ENCODE data around the gene CABCOCO1. TPM values are rescaled to one million over a fixed set of nuclear protein-coding genes. Genes with fewer than 3 reads are reported as not detected.

The CABCOCO1 gene
- total RNA-seq, 2 donors from 2014 or later: 1.0 to 1.1 TPM

DNA sequence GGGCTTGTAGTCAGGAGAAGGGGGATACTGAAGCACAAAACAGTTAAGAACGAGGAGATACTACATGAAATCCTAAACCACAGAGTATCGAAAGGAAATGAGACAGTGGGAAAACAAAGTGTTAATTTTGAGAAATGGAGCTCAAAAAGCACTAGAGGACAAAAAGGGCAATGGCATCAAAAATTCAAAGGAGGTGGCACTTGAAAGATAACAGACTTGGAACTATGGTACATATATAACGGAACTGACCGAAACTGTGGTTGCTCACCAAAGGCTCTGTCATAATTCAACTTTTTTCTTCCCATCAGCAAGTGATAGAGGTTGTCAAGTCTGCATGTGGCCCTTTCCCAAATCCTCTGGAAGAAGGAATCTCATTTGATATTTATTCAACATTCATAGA, 97.0 kb downstream of the CABCOCO1 start:
- Histone ChIP-seq H3K4me1 (ENCODE audit: control insufficient read depth, insufficient read depth, low read length) (no peaks in the 10 kb centered on the region), H3K27ac (ENCODE audit: low read depth, low read length) (no peak overlapping the region), H3K4me3 (ENCODE audit: low read length) (no peak overlapping the region), H3K36me3 (ENCODE audit: control insufficient read depth, insufficient read depth, low read length) (no peaks in the 10 kb centered on the region), H3K9me3 (ENCODE audit: control insufficient read depth, low read length) (no peaks in the 10 kb centered on the region), H3K9ac (ENCODE audit: extremely low read depth, low read length, poor library complexity, severe bottlenecking) (no peak overlapping the region), H3K27me3 (ENCODE audit: control insufficient read depth, insufficient read depth, low read length, poor library complexity, severe bottlenecking) (no peaks in the 10 kb centered on the region)
- DNase-seq: no peak
- peaks cover 13% of the 10 kb centered on the region for H3K4me1 Mint-ChIP-seq
- H3K4me3 Mint-ChIP-seq: no peak overlapping the region
- TF ChIP-seq, protein P1, sequence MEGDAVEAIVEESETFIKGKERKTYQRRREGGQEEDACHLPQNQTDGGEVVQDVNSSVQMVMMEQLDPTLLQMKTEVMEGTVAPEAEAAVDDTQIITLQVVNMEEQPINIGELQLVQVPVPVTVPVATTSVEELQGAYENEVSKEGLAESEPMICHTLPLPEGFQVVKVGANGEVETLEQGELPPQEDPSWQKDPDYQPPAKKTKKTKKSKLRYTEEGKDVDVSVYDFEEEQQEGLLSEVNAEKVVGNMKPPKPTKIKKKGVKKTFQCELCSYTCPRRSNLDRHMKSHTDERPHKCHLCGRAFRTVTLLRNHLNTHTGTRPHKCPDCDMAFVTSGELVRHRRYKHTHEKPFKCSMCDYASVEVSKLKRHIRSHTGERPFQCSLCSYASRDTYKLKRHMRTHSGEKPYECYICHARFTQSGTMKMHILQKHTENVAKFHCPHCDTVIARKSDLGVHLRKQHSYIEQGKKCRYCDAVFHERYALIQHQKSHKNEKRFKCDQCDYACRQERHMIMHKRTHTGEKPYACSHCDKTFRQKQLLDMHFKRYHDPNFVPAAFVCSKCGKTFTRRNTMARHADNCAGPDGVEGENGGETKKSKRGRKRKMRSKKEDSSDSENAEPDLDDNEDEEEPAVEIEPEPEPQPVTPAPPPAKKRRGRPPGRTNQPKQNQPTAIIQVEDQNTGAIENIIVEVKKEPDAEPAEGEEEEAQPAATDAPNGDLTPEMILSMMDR (conservative IDR thresholded peaks at IDR 0.05): no peak
- no peaks in the 10 kb centered on the region for H3K36me3 Mint-ChIP-seq (ENCODE audit: low read depth)
- H3K27me3 Mint-ChIP-seq (ENCODE audit: insufficient read depth): no peaks in the 10 kb centered on the region
- H3K9me3 Mint-ChIP-seq: no peaks in the 10 kb centered on the region
- no peak overlapping the region for H3K27ac Mint-ChIP-seq
- 91 to 93% methylated on average over 4 of the region's 4 CpGs for WGBS, 2 experiments (ENCODE audit: insufficient coverage in 1 of 2, insufficient read length in 1 of 2)

DNA sequence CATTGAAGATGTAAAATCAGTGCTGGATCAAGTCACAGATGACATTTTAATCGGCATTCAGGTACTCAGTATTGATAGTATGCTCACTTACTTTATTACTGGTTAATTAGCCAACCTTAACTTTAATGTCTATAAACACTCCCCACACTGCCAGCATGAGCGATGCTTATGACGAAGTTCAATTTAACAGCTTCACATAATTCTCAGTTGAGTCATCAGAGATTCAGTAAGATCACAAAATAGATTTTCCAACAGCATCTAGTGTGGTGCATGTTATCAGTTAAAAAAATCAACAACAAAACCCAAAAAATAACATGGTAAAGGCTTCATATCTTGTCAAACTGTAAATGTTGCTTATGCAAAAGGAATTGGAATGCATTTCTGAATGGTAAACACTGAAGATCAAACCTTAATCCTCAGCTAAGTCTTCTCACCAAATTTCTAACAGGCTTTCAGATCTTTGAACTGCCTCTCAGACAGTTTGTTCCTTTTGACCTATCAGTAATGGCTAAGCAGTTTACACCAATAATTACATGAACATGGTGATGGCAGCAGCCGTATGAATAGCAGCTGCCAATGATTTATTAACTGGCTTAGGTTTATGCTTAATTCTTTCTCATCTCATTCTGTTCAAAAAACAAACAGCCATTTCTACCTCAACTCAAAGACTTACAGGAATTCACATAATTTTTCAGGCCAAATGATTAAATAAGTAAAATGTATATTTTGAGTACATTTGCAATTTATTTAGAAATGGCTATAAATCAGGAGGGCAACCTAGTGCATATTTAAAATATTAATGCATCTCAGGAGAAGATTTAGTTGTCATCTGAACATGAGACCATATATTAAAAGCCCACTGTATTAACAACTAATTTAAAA, 98.5 kb downstream of the CABCOCO1 start:
- TF ChIP-seq, protein P1 (conservative IDR thresholded peaks at IDR 0.05): no peak
- no peak overlapping the region for H3K4me3 Mint-ChIP-seq
- Histone ChIP-seq H3K27me3 (ENCODE audit: control insufficient read depth, insufficient read depth, low read length, poor library complexity, severe bottlenecking) (no peaks in the 10 kb centered on the region), H3K4me1 (ENCODE audit: control insufficient read depth, insufficient read depth, low read length) (no peaks in the 10 kb centered on the region), H3K9me3 (ENCODE audit: control insufficient read depth, low read length) (no peaks in the 10 kb centered on the region), H3K27ac (ENCODE audit: low read depth, low read length) (no peak overlapping the region), H3K4me3 (ENCODE audit: low read length) (no peak overlapping the region), H3K9ac (ENCODE audit: extremely low read depth, low read length, poor library complexity, severe bottlenecking) (no peak overlapping the region), H3K36me3 (ENCODE audit: control insufficient read depth, insufficient read depth, low read length) (no peaks in the 10 kb centered on the region)
- no peaks in the 10 kb centered on the region for H3K36me3 Mint-ChIP-seq (ENCODE audit: low read depth)
- H3K9me3 Mint-ChIP-seq: no peaks in the 10 kb centered on the region
- H3K27ac Mint-ChIP-seq: no peak overlapping the region
- 89 to 95% methylated on average over 4 of the region's 4 CpGs for WGBS, 2 experiments (ENCODE audit: insufficient coverage in 1 of 2, insufficient read length in 1 of 2)
- no peaks in the 10 kb centered on the region for H3K27me3 Mint-ChIP-seq (ENCODE audit: insufficient read depth)
- DNase-seq: no peak
- peaks cover 6% of the 10 kb centered on the region for H3K4me1 Mint-ChIP-seq

DNA sequence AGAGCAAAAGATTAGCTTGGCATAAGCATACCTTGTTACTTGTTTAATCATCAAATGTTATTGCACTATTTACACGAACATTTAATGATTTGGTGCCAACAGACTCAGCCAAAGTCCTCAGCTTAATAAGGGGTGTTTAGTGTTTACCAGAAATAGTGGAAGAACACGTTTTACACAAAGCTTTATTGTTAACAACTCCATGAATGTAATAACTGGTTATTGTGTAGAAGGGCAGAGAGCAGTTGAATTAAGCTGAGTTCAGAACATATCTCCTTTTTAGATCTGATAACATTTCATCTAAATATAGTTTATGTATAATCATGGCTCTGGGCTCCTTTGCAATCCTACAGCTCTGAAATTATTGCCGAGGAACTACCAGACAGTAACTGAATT, 99.1 kb downstream of the CABCOCO1 start:
- H3K27ac Mint-ChIP-seq: no peak overlapping the region
- Histone ChIP-seq H3K27ac (ENCODE audit: low read depth, low read length) (no peak overlapping the region), H3K9ac (ENCODE audit: extremely low read depth, low read length, poor library complexity, severe bottlenecking) (no peak overlapping the region), H3K36me3 (ENCODE audit: control insufficient read depth, insufficient read depth, low read length) (no peaks in the 10 kb centered on the region), H3K27me3 (ENCODE audit: control insufficient read depth, insufficient read depth, low read length, poor library complexity, severe bottlenecking) (no peaks in the 10 kb centered on the region), H3K4me3 (ENCODE audit: low read length) (no peak overlapping the region), H3K4me1 (ENCODE audit: control insufficient read depth, insufficient read depth, low read length) (no peaks in the 10 kb centered on the region), H3K9me3 (ENCODE audit: control insufficient read depth, low read length) (no peaks in the 10 kb centered on the region)
- TF ChIP-seq, protein P1 (conservative IDR thresholded peaks at IDR 0.05): no peak
- no peak for DNase-seq
- WGBS, 2 experiments (ENCODE audit: insufficient coverage in 1 of 2, insufficient read length in 1 of 2): 83 to 93% methylated on average over 2 to 3 of the region's 3 CpGs
- no peaks in the 10 kb centered on the region for H3K9me3 Mint-ChIP-seq
- no peak overlapping the region for H3K4me3 Mint-ChIP-seq
- H3K36me3 Mint-ChIP-seq (ENCODE audit: low read depth): no peaks in the 10 kb centered on the region
- H3K4me1 Mint-ChIP-seq: peaks cover 6% of the 10 kb centered on the region
- no peaks in the 10 kb centered on the region for H3K27me3 Mint-ChIP-seq (ENCODE audit: insufficient read depth)

Data from endodermal cell (in vitro differentiated cells).